AG04450 (cell line): Measurements from ENCODE around the gene NEU3. TPM values are rescaled to one million over a fixed set of nuclear protein-coding genes. Genes with fewer than 3 reads are reported as not detected.

ENCODE experiments used
- polyA plus RNA-seq: library from polyadenylated mRNA; depleted of rRNA; stranded (reverse); fragments of >200 nt; gene quantifications from 2 replicates; pipeline ENCODE4 v1.2.3, GENCODE V29; 2011; rRNA removed
- small RNA-seq: library from RNA; depleted of rRNA; stranded (forward); fragments of <200 nt; gene quantifications from one replicate; pipeline ENCODE3, GENCODE V24; 2012; ENCODE audit warnings: low read depth; ENCODE audit not compliant: insufficient read length

Gene NEU3
- polyA plus RNA-seq, 1 experiment, result 5.6 TPM

Small RNAs within 50 kb of the gene (small RNA-seq; reads per million reads assigned to genes)
- not detected for gene RNU6-216P

Other genes starting within 250 kb of the NEU3 start
- gene RNF169, start 240.1 kb upstream of the NEU3 start, polyA plus RNA-seq, result 10.0 and 12.3 TPM in 2 replicates
- gene XRRA1, start 39.8 kb upstream of the NEU3 start, polyA plus RNA-seq, result 5.6 and 7.0 TPM in 2 replicates
- gene SPCS2, start 39.7 kb upstream of the NEU3 start, polyA plus RNA-seq, result 108 and 195 TPM in 2 replicates
- gene OR2AT4, start 107.9 kb downstream of the NEU3 start, polyA plus RNA-seq, result not detected in 2 replicates
- gene SLCO2B1, start 162.2 kb downstream of the NEU3 start, polyA plus RNA-seq, result not detected in 2 replicates